ENCODE results near the gene POT1. TPM values are rescaled to one million over a fixed set of nuclear protein-coding genes. Genes with fewer than 3 reads are reported as not detected.

Gene POT1
- total and polyA plus RNA-seq, 2 donors (not counting 3 experiments of a cell fraction or from before 2014, with no cell fraction given) = 11.1 to 22.4 TPM

DNA sequence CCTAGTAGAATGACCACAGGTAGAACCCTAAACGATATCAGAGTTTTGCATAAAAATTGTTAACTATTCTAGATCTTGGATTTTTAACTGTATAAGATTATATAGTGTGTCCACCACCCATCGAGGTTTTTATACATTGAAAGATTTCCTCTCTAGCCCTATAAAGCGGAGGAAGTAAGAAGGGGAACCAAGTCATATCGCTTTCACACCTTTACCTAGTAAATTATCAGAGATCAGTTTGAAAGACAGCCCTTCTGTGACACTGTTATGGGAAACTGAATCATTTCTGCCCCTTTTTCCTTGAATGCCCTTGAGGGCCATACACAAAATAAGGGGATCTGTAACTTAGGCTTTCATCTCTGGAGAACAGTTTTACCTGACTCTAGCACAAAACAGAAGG is 155.7 kb downstream of the POT1 start:
- Histone ChIP-seq H3K27ac (ENCODE audit: insufficient read depth, low read depth, low read length) (no peak overlapping the region), H3K27me3 (ENCODE audit: control insufficient read depth in 2 of 2, insufficient read depth in 2 of 2, low read length in 2 of 2) (peaks cover 0 to 1% of the 10 kb centered on the region in 2 experiments), H3K9me3 (replicated peaks; ENCODE audit: control insufficient read depth, insufficient read depth, low read length) (no peaks in the 10 kb centered on the region), H3K4me1 (ENCODE audit: control insufficient read depth, extremely low read depth, insufficient read depth, low read length) (peaks cover 6% of the 10 kb centered on the region), H2AFZ (ENCODE audit: low read depth, low read length) (no peak overlapping the region), H3K9ac (replicated peaks; ENCODE audit: extremely low read depth, insufficient read depth, low read length) (no peak overlapping the region), H3K4me2 (ENCODE audit: insufficient read depth, low read length) (no peak overlapping the region), H3K79me2 (ENCODE audit: control insufficient read depth, insufficient read depth, low read length) (no peaks in the 10 kb centered on the region), H4K20me1 (replicated peaks; ENCODE audit: control insufficient read depth, extremely low read depth, insufficient read depth, low read length) (no peaks in the 10 kb centered on the region), H3K9me1 (replicated peaks; ENCODE audit: control insufficient read depth, extremely low read depth, insufficient read depth, low read length) (no peaks in the 10 kb centered on the region), H3K36me3 (ENCODE audit: control insufficient read depth in 2 of 2, extremely low read depth in 1 of 2, insufficient read depth in 2 of 2, low read length in 2 of 2) (no peaks in the 10 kb centered on the region), H3K4me3 (replicated peaks in 1 of 3; ENCODE audit: insufficient read depth in 1 of 3, low read depth in 1 of 3, low read length in 3 of 3) (no peak overlapping the region)
- FAIRE-seq (no peak), DNase-seq (ENCODE audit: low read depth, low spot score) (no peak)
- no TSS peak for BruUV-seq (replicated peaks)
- intact Hi-C loops (cut with micrococcal nuclease) = no loop called here
- dilution Hi-C loops (cut with MboI; ENCODE audit: extremely low pct_ligation_motif_present, low sequenced_read_pairs) = no loop called here
- TF ChIP-seq FOS (IDR thresholded peaks at IDR 0.05; ENCODE audit: borderline replicate concordance, insufficient read depth, low read length) = no peak
- TF ChIP-seq, protein P1, sequence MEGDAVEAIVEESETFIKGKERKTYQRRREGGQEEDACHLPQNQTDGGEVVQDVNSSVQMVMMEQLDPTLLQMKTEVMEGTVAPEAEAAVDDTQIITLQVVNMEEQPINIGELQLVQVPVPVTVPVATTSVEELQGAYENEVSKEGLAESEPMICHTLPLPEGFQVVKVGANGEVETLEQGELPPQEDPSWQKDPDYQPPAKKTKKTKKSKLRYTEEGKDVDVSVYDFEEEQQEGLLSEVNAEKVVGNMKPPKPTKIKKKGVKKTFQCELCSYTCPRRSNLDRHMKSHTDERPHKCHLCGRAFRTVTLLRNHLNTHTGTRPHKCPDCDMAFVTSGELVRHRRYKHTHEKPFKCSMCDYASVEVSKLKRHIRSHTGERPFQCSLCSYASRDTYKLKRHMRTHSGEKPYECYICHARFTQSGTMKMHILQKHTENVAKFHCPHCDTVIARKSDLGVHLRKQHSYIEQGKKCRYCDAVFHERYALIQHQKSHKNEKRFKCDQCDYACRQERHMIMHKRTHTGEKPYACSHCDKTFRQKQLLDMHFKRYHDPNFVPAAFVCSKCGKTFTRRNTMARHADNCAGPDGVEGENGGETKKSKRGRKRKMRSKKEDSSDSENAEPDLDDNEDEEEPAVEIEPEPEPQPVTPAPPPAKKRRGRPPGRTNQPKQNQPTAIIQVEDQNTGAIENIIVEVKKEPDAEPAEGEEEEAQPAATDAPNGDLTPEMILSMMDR (IDR thresholded peaks at IDR 0.05; ENCODE audit: extremely low read depth in 1 of 2, insufficient read depth in 1 of 2, low read depth in 1 of 2, low read length in 2 of 2) = no peak
- no peak for TF ChIP-seq POLR2AphosphoS5 (IDR thresholded peaks at IDR 0.05; ENCODE audit: insufficient read depth, low read depth, low read length)
- no peak for TF ChIP-seq MYC (IDR thresholded peaks at IDR 0.05; ENCODE audit: low read depth, low read length)
- TF ChIP-seq JUN (IDR thresholded peaks at IDR 0.05; ENCODE audit: borderline replicate concordance, insufficient read depth, insufficient read length, low read depth) = no peak
- TF ChIP-seq GATA2 (IDR thresholded peaks at IDR 0.05; ENCODE audit: insufficient read depth, insufficient read length, low read depth, low read length) = no peak
- no peak for TF ChIP-seq EZH2 (IDR thresholded peaks at IDR 0.05; ENCODE audit: borderline replicate concordance, low read depth, low read length, severe bottlenecking)
- TF ChIP-seq POLR2A (IDR thresholded peaks at IDR 0.05; ENCODE audit: low read depth, low read length) = no peak
- TF ChIP-seq, protein P2, sequence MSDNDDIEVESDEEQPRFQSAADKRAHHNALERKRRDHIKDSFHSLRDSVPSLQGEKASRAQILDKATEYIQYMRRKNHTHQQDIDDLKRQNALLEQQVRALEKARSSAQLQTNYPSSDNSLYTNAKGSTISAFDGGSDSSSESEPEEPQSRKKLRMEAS (IDR thresholded peaks at IDR 0.05; ENCODE audit: insufficient read depth, insufficient read length) = no peak
- ChIA-PET POLR2A (no interaction called here), CTCF (interaction anchor here (0.7 to 1.0 kb wide), 2 partner anchors 11 to 673 kb away, joined by 3 to 5 read pairs; no protein-coding TSS in a partner anchor)
